HG02588 (cell line): Measurements from ENCODE around the gene NDUFS3.
"Not testable (repeated sequence)": the region's sequence is repeated elsewhere in the genome, so short reads cannot be mapped to it uniquely, and the experiment has no call there.

Experiments used
- ATAC-seq: cut with Tn5 transposase; IDR thresholded peaks from one replicate; pipeline ENCODE4 v1.9.1; 2021; ENCODE audit warnings: mild to moderate bottlenecking, moderate library complexity; ENCODE audit not compliant: unreplicated experiment

The NDUFS3 gene

GRCh38 chr11:47558695-47559094, 20.2 kb upstream of the NDUFS3 start:
- ATAC-seq = no peak

GRCh38 chr11:47560426-47560825, 18.4 kb upstream of the NDUFS3 start:
- no peak for ATAC-seq

- ATAC-seq = not testable (repeated sequence)
Measured at GRCh38 chr11:47562393-47562792, 16.5 kb upstream of the NDUFS3 start.

- ATAC-seq = not testable (repeated sequence)
Measured at GRCh38 chr11:47564366-47564765, 14.5 kb upstream of the NDUFS3 start.

GRCh38 chr11:47564933-47565339, 13.9 kb upstream of the NDUFS3 start:
- ATAC-seq = peak; percentile 15

- ATAC-seq = peak; percentile 91
Measured at GRCh38 chr11:47565340-47566148, 13.3 kb upstream of the NDUFS3 start, which contains the start of gene PTPMT1. Gene PTPMT1, plus strand, starts transcription at chr11:47565599. Its CDS starts 24 bp downstream, at chr11:47565623.

GRCh38 chr11:47566149-47566698, 12.7 kb upstream of the NDUFS3 start:
- ATAC-seq = no peak

GRCh38 chr11:47569646-47570045, 9.2 kb upstream of the NDUFS3 start:
- ATAC-seq = no peak

- ATAC-seq = no peak
Measured at GRCh38 chr11:47570651-47571356, 8.1 kb upstream of the NDUFS3 start.

- ATAC-seq = no peak
Measured at GRCh38 chr11:47571357-47571729, 7.5 kb upstream of the NDUFS3 start.

GRCh38 chr11:47571895-47572294, 7.0 kb upstream of the NDUFS3 start:
- ATAC-seq = no peak

- no peak for ATAC-seq
Measured at GRCh38 chr11:47572715-47573255, 6.1 kb upstream of the NDUFS3 start.

- ATAC-seq = no peak
Measured at GRCh38 chr11:47573321-47573720, 5.6 kb upstream of the NDUFS3 start.

GRCh38 chr11:47577460-47578041, 1.3 kb upstream of the NDUFS3 start:
- ATAC-seq = no peak

GRCh38 chr11:47583844-47584243, 5.0 kb downstream of the NDUFS3 start:
- ATAC-seq = no peak

- no peak for ATAC-seq
Measured at GRCh38 chr11:47586098-47586855, 7.4 kb downstream of the NDUFS3 start, which contains the start of gene FAM180B. Gene FAM180B, plus strand, starts transcription at chr11:47586678. Its CDS starts 91 bp downstream, at chr11:47586769.

GRCh38 chr11:47587039-47587716, 8.3 kb downstream of the NDUFS3 start:
- ATAC-seq = no peak

GRCh38 chr11:47587723-47588326, 9.0 kb downstream of the NDUFS3 start:
- no peak for ATAC-seq

GRCh38 chr11:47589118-47589517, 10.2 kb downstream of the NDUFS3 start:
- no peak for ATAC-seq
